Measurements from ENCODE around the gene RNPEPL1. TPM values are rescaled to one million over a fixed set of nuclear protein-coding genes. Genes with fewer than 3 reads are reported as not detected.

RNPEPL1 gene
- total RNA-seq, 1 donor from 2014 or later = 40.5 TPM

DNA sequence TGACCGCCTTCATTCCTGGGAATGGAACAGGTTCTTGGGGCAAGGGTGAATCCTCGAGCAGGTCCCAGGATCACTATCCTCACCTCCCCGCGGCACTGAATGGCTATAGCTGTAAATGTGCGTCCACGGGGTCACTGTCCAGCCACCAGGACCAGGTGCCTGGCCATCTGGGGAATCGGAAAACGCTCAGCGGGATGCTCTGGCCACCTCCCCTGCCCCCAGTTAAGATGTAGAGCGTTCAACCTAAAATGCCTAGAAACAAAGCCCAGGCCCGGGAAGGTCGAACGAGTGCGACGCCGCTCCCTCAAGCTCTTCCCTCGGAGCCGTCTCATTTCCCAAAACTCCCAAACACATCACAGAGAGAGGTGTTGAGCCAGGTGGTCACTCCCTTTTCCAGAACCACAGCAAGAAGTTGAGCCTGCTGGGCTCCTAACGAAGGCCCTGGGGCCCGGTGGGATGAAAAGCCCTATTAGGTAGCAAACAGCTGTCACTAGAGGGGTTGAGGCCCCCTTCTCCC, 17.5 kb downstream of the RNPEPL1 start:
- no peak for DNase-seq (ENCODE audit: extremely low spot score, unreplicated experiment)
- Mint-ChIP-seq H3K4me1 (ENCODE audit: unreplicated experiment) (peaks cover 30% of the 10 kb centered on the region), H3K36me3 (peaks cover 18% of the 10 kb centered on the region), H3K27ac (peak overlapping the region; percentile 94), H3K4me3 (peak overlapping the region; percentile 98), H3K27me3 (no peaks in the 10 kb centered on the region), H3K9me3 (no peaks in the 10 kb centered on the region)
- TF ChIP-seq, protein P1, sequence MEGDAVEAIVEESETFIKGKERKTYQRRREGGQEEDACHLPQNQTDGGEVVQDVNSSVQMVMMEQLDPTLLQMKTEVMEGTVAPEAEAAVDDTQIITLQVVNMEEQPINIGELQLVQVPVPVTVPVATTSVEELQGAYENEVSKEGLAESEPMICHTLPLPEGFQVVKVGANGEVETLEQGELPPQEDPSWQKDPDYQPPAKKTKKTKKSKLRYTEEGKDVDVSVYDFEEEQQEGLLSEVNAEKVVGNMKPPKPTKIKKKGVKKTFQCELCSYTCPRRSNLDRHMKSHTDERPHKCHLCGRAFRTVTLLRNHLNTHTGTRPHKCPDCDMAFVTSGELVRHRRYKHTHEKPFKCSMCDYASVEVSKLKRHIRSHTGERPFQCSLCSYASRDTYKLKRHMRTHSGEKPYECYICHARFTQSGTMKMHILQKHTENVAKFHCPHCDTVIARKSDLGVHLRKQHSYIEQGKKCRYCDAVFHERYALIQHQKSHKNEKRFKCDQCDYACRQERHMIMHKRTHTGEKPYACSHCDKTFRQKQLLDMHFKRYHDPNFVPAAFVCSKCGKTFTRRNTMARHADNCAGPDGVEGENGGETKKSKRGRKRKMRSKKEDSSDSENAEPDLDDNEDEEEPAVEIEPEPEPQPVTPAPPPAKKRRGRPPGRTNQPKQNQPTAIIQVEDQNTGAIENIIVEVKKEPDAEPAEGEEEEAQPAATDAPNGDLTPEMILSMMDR (conservative IDR thresholded peaks at IDR 0.05) = no peak

DNA sequence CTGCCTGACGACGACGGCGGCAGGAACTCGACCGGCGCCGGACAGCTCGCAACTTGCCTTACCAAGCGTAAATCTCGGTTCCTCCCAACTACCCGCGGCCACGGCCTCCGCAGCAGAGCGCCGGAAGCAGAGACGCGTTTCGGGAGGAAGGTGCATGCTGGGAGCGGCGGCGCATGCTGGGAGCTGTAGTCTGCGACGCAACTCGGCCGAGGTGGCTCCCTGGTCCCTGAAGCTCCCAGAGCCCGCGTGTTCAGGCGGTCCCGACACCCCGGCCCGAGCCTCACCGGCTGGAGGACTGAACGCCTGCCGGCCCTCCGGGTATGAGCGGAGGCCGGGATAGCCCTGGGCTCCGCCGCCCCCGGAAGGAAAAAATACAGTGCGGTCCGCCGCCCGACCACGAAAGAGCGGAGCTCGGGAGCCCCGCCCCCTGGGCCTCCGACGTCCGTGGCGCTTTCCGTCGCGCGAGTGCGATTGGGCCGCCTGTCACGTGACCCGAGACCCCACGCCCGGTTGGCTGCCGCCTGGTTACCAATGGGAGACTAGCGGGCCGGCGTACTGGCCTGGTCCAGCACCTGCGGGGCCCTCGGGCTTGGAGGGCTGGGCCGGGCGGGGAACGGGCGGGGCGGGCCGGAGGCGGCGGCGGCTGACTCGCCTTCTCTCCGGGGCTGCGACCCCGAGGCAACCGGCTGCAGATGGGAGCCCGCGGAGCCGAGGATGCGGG, 18.1 kb downstream of the RNPEPL1 start, which contains the start of gene CAPN10:
Gene CAPN10, plus strand, starts transcription at position 537 of the 721 bp plus-strand sequence. Its CDS starts 178 bp downstream, at position 715.
- DNase-seq (ENCODE audit: extremely low spot score, unreplicated experiment) = peak; percentile 97
- TF ChIP-seq, protein P1 (conservative IDR thresholded peaks at IDR 0.05) = no peak
- H3K27me3 Mint-ChIP-seq = no peaks in the 10 kb centered on the region
- H3K9me3 Mint-ChIP-seq = no peaks in the 10 kb centered on the region
- H3K4me3 Mint-ChIP-seq = peak within 1 kb of the TSS; percentile 98
- peak within 1 kb of the TSS; percentile 94 for H3K27ac Mint-ChIP-seq
- H3K4me1 Mint-ChIP-seq (ENCODE audit: unreplicated experiment) = peaks cover 28% of the 10 kb centered on the region
- H3K36me3 Mint-ChIP-seq = peaks cover 15% of the 10 kb centered on the region

DNA sequence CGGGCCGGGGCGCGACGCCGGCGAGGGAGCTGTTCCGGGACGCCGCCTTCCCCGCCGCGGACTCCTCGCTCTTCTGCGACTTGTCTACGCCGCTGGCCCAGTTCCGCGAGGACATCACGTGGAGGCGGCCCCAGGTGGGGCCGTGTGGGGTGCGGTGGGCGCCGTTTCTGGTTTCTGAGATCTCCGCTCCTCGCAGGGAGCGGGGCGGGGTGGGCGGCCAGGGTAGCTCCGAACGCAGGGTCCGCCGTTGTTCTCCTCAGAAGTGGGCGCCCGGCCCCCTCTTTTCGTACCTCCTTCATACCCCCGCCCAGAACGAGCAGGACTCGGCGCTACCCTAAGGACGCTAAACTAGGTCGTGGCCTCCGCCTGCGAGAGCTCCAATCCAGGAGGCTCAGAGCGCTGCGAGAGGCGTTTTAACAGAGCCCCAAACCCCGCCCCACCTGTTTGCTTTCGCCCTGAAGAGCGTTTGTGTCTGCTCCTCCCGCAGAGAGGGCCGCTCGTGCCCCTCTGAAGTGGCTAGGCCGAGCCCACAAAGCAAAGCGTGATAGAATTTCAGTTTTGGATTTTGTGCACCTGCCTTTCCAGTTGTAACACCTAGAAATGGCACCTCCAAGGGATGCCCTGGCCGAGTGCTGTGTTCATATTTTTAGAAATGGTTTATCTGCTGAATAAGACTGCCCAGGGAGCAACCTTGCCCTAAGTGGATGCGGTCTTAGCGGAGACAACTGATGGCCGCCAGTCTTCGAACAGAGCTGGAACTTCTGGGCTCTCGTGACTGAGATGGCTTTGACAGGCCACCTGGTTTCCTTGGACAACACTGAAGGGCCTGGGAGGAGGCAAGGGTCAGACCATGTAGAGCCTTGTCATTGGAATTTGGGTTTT, 18.9 kb downstream of the RNPEPL1 start:
- DNase-seq (ENCODE audit: extremely low spot score, unreplicated experiment) = no peak
- Mint-ChIP-seq H3K36me3 (peaks cover 7% of the 10 kb centered on the region), H3K9me3 (no peaks in the 10 kb centered on the region), H3K4me3 (peak overlapping the region; percentile 95), H3K4me1 (ENCODE audit: unreplicated experiment) (peaks cover 27% of the 10 kb centered on the region), H3K27me3 (no peaks in the 10 kb centered on the region), H3K27ac (peak overlapping the region; percentile 55)
- TF ChIP-seq, protein P1 (conservative IDR thresholded peaks at IDR 0.05) = peak; percentile 23

DNA sequence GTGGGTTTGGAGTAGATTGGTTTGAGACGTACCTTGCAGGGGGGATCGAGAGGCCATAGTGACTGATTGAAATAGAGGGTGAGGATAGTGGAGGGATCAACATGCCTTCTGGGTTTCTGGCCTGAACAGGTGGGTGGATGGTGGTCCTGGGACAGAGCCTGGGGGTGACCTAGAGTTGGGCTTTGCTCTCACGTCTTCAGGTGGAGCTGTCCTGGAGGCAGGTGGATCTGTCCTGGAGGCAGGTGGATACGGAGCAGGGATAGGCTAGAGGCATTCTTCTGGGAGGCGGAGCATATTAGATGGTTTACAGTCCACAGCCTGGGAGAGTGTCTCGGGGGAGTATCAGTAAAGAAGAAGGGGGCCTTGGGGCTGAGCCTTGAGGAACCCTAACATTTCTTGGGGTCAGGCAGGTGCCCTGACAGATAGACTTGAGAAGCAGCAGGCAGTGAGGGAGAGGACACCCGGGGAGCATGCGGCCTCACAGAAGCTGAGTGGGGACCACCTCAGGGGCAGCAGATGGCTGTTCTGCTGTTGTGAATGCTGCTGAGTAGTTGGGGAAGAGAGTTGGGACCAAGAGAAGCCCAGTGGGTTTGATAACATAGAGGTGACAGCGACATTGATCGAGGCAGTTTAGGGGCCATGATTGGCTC, 19.8 kb downstream of the RNPEPL1 start:
- H3K27ac Mint-ChIP-seq = peak overlapping the region; percentile 51

DNA sequence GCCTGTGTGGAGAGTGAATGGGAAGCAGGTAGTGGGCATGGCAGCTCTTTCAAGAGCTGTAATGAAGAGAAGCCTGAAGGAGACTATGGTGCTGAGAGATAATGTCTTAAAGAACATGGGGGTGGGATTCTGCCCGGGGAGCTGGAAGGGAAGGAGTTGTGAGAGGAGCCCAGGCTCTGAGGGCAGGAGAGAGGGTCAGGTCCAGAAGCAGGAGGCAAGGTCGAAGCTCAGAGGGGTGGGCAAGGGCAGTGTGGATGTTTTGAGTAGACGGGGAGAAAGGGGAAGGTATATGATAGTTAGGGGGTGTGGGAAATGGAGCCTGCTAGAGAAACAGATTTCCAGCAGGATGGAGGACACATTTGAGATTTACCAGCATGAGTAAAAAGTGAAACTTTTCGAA, 20.4 kb downstream of the RNPEPL1 start:
- H3K9me3 Mint-ChIP-seq = no peaks in the 10 kb centered on the region
- no peak for DNase-seq (ENCODE audit: extremely low spot score, unreplicated experiment)
- H3K4me1 Mint-ChIP-seq (ENCODE audit: unreplicated experiment) = peaks cover 22% of the 10 kb centered on the region
- peak overlapping the region; percentile 51 for H3K27ac Mint-ChIP-seq
- peaks cover 3% of the 10 kb centered on the region for H3K36me3 Mint-ChIP-seq
- H3K4me3 Mint-ChIP-seq = peak overlapping the region; percentile 11
- TF ChIP-seq, protein P1 (conservative IDR thresholded peaks at IDR 0.05) = no peak
- H3K27me3 Mint-ChIP-seq = no peaks in the 10 kb centered on the region

More for the DNA sequence above, 19.8 kb downstream of the RNPEPL1 start:
- Mint-ChIP-seq H3K27me3 (no peaks in the 10 kb centered on the region), H3K36me3 (peaks cover 3% of the 10 kb centered on the region), H3K4me3 (peak overlapping the region; percentile 95), H3K4me1 (ENCODE audit: unreplicated experiment) (peaks cover 22% of the 10 kb centered on the region), H3K9me3 (no peaks in the 10 kb centered on the region)
- no peak for DNase-seq (ENCODE audit: extremely low spot score, unreplicated experiment)
- TF ChIP-seq, protein P1 (conservative IDR thresholded peaks at IDR 0.05) = no peak
